Neural progenitor cell (in vitro differentiated cells): ENCODE data around the gene ADK.

Source experiments
- EZH2 ChIP-seq: fragments of 200-600 bp; sonication (generic); IDR thresholded peaks from 2 replicates; pipeline ENCODE4 v1.6.1; 2017; ENCODE audit warnings: antibody characterized with exemption, mild to moderate bottlenecking, moderate library complexity
- EZH2phosphoT487 ChIP-seq: fragments of 200-600 bp; sonication (generic); IDR thresholded peaks from 2 replicates; pipeline ENCODE4 v1.6.1; 2017; ENCODE audit warnings: antibody characterized with exemption

DNA sequence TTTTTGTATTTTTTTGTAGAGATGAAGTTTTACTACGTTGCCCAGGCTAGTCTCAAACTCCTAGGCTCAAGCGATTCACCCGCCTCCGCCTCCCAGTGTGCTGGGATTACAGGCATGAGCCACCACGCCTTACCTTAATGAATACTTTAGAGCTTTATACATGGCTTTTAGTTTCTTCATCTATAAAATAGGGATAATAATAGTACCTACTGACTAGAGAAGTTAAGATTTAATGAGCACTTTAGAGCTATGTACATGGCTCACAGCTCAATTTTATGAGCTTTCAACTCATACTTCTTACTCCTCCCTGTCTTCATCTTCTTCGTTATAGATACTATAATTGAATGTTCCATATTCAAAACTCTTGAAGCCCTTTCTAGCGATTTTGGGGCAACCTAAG, 445.7 kb downstream of the ADK start:
- TF ChIP-seq EZH2phosphoT487 (no peak), EZH2 (no peak)
